MG63 (cell line): Measurements from ENCODE around the gene LRRC27. TPM values are rescaled to one million over a fixed set of nuclear protein-coding genes. Genes with fewer than 3 reads are reported as not detected.
"Not testable (repeated sequence)": the region's sequence is repeated elsewhere in the genome, so short reads cannot be mapped to it uniquely, and the experiment has no call there.

Experiments used
- DNase-seq: peaks from one replicate; pipeline ENCODE4 v3.0.0-alpha.2; 2020
- H3K27me3 ChIP-seq: fragments of 250-450 bp; sonication (Bioruptor Pico); 2 replicates; pipeline ENCODE4 v1.5.1; 2020; ENCODE audit warnings: mild to moderate bottlenecking, moderate library complexity
- H3K36me3 ChIP-seq: fragments of 250-450 bp; sonication (Bioruptor Pico); 2 replicates; pipeline ENCODE4 v1.5.1; 2020; ENCODE audit warnings: mild to moderate bottlenecking, moderate library complexity
- H3K4me3 ChIP-seq: fragments of 250-450 bp; sonication (Bioruptor Pico); 2 replicates; pipeline ENCODE4 v1.5.1; 2020; ENCODE audit warnings: mild to moderate bottlenecking, moderate library complexity
- H3K9me3 ChIP-seq: fragments of 250-450 bp; sonication (Bioruptor Pico); 2 replicates; pipeline ENCODE4 v1.5.1; 2020; ENCODE audit warnings: mild to moderate bottlenecking, moderate library complexity
- total RNA-seq: library from RNA; depleted of rRNA; stranded (reverse); fragments of >200 nt; shearing (Covaris generic); gene quantifications from 2 replicates; pipeline ENCODE4 v1.2.3, GENCODE V29; 2014; ENCODE audit warnings: low replicate concordance

The LRRC27 gene
- total RNA-seq, 1 experiment from 2014 or later = 8.3 TPM

DNA sequence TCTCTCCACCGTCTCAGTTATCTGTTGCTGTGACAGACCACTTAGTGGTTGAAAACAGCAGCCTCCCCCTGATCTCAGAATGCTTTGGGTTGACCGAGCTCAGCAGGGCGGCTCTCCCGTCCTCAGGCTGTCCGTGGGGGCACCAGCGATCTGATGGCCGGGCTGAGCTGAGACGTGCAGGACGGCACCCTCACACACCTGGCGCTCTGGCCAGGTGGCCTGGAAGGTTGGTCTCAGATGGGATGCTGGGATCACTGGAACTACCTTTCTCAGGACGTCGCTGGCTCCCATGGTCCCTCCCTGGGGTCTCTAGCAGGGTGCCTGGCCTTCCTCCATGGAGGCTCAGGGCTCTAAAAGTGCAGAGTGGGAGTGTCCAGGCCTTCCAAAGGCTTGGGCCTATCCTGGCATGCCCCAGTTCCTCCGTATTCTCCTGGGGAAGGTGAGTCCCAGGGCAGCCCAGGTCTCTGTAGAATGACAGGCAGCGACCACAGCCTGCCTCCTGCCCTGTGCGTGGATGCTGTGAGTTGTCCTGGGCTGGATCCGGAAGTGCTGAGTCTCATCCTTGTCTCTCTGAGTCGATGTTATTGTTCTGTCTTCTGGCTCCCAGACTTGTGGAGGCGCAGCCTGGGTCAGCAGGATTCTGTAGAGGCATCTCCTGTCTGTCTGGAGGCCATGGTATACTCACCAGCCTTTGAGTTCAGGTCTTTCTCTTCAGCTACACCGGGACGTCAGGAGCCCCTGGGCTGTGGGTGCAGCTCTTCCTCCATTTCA is 52.8 kb downstream of the LRRC27 start:
- H3K9me3 ChIP-seq = no peaks in the 10 kb centered on the region
- no peaks in the 10 kb centered on the region for H3K27me3 ChIP-seq
- H3K4me3 ChIP-seq = no peak overlapping the region
- H3K36me3 ChIP-seq = no peaks in the 10 kb centered on the region
- no peak for DNase-seq

DNA sequence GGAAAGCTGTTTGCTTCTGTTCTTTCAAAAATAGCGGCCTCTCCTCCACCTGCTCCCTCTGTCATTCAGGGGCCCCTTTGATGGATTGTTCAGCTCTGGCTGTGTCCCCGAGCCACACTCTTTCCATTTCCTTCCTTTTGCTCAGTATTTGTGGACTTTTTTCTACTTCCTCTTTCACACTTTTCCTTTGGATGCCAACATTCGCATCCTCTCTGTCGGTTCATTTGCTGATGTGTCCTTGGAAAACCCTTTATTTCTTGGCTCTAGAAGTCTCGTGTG is 53.3 kb downstream of the LRRC27 start:
- Histone ChIP-seq H3K4me3 (no peak overlapping the region), H3K9me3 (no peaks in the 10 kb centered on the region), H3K27me3 (no peaks in the 10 kb centered on the region), H3K36me3 (no peaks in the 10 kb centered on the region)
- DNase-seq = no peak

DNA sequence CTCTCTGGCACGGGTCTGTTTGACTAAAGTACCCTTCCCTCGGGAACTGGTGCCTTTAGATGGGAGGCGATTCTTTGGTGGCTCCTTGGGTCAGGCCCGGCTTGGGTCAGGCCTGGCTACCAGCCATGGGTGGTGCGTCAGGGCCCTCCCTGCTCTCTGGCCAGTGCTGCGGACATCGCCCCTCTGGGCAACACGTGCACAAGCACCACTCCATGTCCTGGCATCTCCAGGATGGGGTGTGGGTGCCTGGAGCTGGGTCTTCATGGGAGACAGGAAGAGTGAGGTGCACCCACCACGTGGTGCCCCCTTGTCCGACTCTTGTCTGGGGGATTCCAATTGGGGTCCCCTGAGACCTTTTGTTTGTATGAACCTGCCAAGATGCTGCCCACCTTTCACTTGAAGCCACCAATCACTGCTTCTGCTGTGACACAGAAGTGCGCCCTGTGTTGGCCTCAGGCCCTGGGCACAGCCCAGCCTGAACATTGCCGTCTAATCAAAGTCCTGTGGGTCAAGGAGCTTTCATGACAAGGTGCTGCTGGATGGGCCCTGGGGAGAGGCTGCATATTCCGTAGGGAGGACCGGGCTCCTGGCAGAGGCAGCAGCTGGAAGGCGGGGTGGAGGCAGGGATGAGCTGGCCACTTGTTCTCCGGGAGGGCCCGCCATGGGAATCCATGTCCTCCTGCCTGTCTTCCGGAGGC is 53.9 kb downstream of the LRRC27 start:
- Histone ChIP-seq H3K4me3 (no peak overlapping the region), H3K9me3 (no peaks in the 10 kb centered on the region), H3K36me3 (no peaks in the 10 kb centered on the region), H3K27me3 (no peaks in the 10 kb centered on the region)
- DNase-seq = no peak

DNA sequence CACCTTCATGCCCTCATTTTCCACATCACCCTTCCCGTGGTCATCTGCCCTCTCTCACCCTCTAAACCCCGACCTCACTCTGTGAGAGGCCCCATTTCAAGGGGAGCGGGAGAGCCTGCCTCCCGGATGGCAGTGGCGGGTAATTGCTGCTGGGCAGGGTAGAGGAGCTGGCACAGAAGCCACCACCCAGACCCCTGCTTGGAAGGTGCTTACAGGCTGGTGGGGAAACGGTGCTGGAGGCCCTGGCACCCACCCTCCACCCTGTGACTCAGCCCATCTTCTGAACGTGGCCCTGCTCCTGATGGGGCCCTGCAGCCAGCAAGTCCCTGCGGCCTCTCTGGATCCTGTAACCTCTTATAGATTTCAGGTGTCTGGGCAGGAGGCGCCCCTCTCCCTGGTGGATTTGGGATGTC is 54.4 kb downstream of the LRRC27 start:
- no peaks in the 10 kb centered on the region for H3K27me3 ChIP-seq
- no peak overlapping the region for H3K4me3 ChIP-seq
- H3K36me3 ChIP-seq = no peaks in the 10 kb centered on the region
- DNase-seq = no peak
- no peaks in the 10 kb centered on the region for H3K9me3 ChIP-seq

DNA sequence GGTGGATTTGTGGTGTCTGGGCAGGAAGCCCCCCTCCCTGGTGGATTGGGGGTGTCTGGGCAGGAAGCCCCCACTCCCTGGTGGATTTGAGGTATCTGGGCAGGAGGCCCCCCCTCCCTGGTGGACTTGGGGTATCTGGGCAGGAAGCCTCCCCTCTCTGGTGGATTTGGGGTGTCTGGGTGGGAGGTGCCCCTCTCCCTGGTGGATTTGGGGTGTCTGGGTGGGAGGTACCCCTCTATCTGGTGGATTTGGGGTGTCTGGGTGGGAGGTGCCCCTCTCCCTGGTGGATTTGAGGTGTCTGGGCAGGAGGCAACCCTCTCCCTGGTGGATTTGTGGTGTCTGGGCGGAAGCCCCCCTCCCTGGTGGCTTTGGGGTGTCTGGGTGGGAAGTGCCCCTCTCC is 54.9 kb downstream of the LRRC27 start:
- H3K36me3 ChIP-seq, H3K9me3 ChIP-seq, H3K27me3 ChIP-seq, H3K4me3 ChIP-seq, DNase-seq: not testable (repeated sequence)

DNA sequence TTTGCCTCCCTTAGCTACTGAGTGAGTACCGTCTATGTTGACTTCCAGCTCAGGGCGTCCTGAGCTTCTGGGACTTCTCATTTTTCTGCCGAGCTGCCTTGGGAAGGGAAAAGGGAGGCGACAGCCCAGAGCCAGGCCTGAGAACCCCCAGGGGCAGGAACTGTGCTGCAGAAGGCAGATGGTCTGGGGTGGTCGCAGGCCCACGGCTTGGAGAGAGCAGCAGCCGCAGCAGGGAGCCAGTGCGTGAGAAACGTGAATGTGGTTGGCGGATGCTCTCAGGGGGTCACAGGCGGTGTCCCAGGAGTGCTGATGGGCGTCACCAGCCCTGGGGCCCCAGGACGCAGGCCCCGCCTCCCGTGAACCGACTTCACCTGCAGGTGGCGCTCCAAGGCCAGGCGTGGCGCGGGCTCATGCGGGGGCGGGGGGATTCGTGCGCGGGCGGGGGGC is 55.8 kb downstream of the LRRC27 start:
- Histone ChIP-seq H3K4me3 (no peak overlapping the region), H3K9me3 (no peaks in the 10 kb centered on the region), H3K27me3 (no peaks in the 10 kb centered on the region), H3K36me3 (no peaks in the 10 kb centered on the region)
- DNase-seq = peak; percentile 40

DNA sequence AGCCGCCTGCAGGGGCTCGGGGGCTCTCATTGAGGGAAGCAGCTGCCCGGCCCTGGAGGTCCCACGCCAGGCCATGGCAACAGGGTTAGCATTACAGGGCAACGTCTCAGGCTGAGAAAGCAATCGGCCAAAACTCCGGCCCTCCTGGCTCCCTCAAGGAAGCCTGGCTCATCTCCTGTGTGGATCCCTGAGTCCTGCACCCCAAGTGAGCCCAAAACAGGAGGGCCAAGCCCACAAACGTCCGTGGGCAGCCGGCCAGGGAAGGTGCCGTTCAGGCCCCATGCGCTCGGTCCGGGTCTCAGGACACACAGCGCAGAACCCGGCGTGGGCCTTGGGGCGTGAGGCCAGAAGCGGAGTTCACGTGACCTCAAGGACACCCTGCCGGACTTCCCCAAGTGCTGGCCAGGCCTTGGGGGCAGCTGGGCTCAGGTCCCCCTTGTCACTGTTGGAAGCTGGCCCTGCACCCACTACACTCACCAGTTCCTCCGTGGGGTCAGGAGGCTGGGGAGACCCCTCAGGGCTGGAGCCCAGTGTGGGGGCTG is 57.0 kb downstream of the LRRC27 start:
- peak; percentile 52 for DNase-seq

DNA sequence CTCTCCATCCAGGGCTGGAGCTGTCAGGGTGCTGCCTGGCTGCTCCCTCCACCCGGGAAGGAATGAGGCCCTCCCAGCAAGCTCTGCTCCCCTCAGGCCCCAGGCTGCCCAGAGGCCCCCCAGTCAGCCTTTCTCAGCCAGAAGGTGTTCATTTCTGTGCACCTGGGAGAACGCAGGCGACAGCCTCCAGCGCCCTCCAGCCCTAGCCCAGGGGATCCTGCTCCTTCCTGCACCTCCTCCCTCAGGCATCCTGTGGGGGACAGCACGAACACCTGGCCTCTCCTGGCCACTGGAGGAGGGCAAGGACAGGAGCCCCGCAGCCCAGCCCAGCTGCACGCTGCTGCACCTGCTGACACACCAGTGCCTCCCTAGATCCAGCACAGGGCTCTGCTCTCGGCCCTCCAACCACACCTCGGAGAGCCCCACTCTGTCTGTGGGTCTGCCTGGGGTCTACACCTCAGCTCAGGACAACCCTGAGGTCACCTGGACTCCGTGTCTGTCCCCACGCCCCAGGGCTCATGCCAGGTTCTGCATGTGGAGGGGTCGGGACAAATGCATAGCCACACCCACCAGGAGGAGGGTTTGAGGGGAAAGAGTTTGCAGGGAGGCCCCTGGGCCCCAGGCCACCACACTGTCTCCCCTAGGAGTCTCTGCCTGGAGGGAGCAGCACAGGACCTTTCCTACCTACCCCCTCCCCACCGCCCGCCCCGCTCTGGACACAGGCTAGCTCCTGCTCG is 57.6 kb downstream of the LRRC27 start:
- no peak for DNase-seq
- H3K36me3 ChIP-seq = no peaks in the 10 kb centered on the region
- H3K4me3 ChIP-seq = no peak overlapping the region
- H3K9me3 ChIP-seq = no peaks in the 10 kb centered on the region
- H3K27me3 ChIP-seq = no peaks in the 10 kb centered on the region

More for the DNA sequence above, 57.0 kb downstream of the LRRC27 start:
- Histone ChIP-seq H3K36me3 (no peaks in the 10 kb centered on the region), H3K4me3 (no peak overlapping the region), H3K27me3 (no peaks in the 10 kb centered on the region), H3K9me3 (no peaks in the 10 kb centered on the region)

DNA sequence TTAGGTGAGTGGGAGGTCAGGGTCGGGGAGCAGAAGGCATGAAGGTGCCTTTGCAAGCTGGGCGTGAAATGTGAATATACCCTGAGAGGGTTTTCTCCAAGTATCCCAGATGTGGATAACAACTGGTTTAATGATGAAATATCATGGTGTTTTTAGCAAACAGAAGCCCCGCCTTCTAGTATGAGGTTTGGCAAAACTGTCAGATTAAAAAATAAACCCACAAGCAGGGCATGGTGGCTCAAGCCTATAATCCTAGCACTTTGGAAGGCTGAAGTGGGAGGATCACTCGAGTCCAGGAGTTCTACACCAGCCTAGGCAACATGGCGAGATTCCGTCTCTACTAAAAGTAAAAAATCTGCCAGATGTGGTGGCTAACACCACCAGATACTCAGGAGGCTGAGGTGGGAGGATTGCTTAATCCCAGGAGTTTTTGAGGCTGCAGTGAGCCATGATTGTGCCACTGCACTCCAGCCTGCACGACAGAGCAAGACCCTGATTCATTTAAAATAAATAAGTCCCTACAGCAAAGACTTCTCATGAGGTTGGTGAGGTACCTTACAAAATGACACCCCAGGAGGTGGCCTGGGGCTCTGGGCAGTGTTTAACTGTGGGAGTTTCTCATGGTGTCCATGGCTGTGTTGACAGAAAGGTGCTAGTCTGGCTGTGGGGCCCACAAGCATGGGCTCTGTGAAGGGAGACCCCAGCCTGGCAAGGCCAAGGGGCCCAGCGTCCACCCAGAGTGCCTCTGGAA is 58.4 kb downstream of the LRRC27 start:
- Histone ChIP-seq H3K36me3 (no peaks in the 10 kb centered on the region), H3K9me3 (no peaks in the 10 kb centered on the region), H3K27me3 (no peaks in the 10 kb centered on the region), H3K4me3 (no peak overlapping the region)
- no peak for DNase-seq

DNA sequence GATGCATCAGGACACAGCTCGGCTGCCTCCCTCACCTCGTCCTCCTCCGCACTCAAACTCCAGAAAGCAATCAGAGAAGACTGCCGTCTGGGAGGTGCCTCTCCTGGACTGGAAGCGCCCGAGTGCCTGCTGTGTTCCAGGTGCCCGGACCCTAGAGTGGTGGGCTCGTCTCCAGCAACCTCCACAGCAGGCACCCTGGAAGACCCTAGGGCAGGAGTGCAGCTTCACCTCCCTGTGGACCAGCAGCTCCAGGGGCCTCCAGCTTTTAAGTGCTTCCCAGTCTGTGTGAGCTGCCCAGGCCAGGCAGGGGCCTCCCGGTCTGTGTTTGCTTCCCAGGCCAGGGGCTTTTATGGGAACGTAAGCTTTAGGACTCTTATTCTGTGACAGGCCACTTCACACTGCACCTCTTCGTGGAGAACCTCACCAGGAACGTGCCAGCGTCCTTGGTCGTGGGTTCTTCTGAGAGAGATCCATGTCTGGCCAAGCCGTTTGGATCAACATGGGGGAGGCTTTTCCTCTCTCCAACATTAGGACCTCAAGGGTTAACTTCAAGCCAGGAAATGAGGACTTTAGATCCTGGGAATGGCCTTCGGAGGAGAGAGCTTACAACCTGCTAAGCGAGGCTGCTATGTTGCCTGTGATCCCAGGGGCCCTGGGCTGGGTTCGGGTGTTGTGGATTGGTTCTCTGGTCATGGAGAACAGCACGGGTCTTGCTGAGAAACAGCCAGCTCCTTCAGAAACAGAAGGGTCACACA is 59.1 kb downstream of the LRRC27 start:
- DNase-seq = no peak
- Histone ChIP-seq H3K9me3 (no peaks in the 10 kb centered on the region), H3K36me3 (no peaks in the 10 kb centered on the region), H3K4me3 (no peak overlapping the region), H3K27me3 (no peaks in the 10 kb centered on the region)

DNA sequence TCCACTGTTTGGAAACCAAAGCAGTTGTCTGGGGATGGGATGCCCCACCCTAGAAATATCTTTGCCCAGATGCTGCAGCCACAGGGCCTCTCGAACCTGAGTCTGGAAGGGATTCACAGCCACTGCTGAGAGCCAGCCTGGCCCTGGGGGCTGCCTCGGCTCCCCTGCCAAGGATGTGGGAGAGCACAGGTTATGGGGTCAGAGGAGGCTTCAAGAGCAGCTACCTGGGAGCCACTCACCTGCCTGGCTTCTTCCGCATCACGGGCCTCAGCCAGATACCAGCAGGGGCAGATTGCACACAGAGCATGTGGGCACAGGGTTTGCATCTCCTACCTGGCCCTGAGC is 59.7 kb downstream of the LRRC27 start:
- Histone ChIP-seq H3K9me3 (no peaks in the 10 kb centered on the region), H3K36me3 (no peaks in the 10 kb centered on the region), H3K4me3 (no peak overlapping the region), H3K27me3 (no peaks in the 10 kb centered on the region)
- no peak for DNase-seq

DNA sequence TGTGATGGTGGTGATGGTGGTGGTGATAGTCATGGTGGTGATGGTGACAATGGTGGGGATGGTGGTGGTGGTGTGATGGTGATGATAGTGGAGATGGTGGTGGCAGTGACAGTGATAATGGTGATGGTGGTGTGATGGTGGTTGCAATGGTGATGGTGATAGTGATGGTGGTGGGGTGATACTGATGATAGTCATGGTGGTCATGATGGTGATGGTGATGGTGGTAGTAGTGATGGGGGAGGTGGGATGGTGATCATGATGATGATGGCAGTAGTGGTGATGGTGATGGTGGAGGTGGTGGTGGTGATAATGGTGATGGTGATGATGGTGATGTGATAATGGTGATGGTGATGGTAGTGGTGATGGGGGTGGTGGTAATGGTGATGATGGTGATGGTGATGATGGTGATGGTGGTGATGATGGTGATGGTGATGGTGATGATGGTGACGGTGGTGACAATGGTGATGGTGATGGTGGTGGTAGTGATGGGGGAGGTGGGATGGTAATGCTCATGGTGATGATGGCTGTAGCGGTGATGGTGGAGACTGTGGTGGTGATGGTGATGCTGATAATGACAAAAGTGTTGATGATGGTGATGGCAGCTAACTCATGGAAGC is 60.3 kb downstream of the LRRC27 start:
- H3K4me3 ChIP-seq = no peak overlapping the region
- H3K27me3 ChIP-seq = no peaks in the 10 kb centered on the region
- no peaks in the 10 kb centered on the region for H3K9me3 ChIP-seq
- DNase-seq = no peak
- H3K36me3 ChIP-seq = no peaks in the 10 kb centered on the region

DNA sequence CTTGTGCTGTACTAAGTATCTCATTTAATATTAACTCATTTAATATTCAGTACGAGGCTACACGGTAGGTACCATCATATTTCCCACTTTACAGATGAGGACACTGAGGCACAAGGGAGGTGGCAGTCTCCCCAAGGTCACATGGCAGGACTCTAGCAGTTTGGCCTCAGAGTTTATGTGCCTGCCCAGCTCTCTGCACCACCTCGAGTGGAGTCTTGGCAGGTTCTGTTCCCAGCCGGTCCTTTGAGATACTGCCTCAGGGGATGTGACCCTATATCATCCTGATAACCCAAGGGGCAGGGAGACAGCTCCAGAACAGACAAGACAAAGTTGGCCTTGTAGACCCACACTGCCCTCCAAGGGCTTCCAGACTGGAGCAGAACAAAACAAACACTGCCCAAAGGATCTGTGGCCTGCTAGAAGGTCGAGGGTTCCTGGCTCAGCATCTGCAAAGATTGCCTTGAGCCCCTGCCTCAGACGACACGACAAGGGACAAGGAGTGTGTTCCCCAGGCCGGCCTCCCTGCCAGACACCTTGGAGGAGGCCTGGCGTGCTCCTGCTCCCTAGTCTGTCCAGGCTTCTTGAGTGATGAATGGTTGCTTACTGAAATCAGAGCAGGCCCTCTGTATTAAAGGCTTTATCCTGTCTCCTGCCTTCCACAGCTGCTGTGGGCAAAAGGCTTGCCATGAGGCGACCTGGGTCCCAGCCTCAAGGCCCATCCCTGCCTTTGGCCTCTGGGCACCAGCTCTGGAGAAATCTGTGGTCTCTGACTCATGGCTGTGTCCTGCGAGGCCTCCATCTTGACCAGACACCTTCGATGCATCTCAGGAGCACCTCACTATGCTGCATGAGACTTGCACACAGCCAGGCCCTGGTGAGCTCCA is 61.1 kb downstream of the LRRC27 start:
- no peaks in the 10 kb centered on the region for H3K27me3 ChIP-seq
- H3K4me3 ChIP-seq = no peak overlapping the region
- H3K9me3 ChIP-seq = no peaks in the 10 kb centered on the region
- H3K36me3 ChIP-seq = no peaks in the 10 kb centered on the region
- peak; percentile 59 for DNase-seq

DNA sequence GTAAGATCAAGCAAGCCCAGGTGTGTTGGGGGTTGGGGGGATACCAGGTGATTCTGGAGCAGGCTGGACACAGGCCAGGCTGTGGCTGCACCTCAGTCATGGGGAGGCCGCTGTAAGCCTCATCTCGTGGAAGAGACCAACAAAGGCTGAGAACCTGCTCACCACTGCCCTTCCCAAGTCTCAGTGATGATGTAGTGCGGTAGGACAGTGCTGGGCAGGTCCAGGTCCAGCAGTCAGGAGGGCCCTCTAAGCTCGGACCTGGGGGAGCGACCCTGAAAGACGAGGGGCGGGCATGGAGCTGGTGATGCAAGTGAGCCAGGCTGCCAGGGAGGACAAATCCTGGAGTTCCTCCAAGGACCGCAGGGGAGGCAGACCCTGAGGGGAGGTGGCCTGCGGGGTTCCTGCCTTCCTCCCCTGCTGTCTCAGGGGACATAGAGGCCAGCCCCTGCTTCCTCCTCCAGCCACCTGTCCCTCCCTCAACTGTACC is 61.7 kb downstream of the LRRC27 start:
- H3K36me3 ChIP-seq = peaks cover 4% of the 10 kb centered on the region
- H3K27me3 ChIP-seq = no peaks in the 10 kb centered on the region
- H3K9me3 ChIP-seq = no peaks in the 10 kb centered on the region
- H3K4me3 ChIP-seq = no peak overlapping the region
- DNase-seq = no peak
